SH-SY5Y (cell line): ENCODE data around the gene TTC13.

Experiments
- GATA2 ChIP-seq: IDR thresholded peaks from 2 replicates; pipeline ENCODE4 v1.6.1; 2011; ENCODE audit warnings: mild to moderate bottlenecking, low read depth, low read length
- GATA3 ChIP-seq: IDR thresholded peaks from 2 replicates; pipeline ENCODE4 v1.6.1; 2011; ENCODE audit warnings: low read depth, mild to moderate bottlenecking, low read length, moderate library complexity

DNA sequence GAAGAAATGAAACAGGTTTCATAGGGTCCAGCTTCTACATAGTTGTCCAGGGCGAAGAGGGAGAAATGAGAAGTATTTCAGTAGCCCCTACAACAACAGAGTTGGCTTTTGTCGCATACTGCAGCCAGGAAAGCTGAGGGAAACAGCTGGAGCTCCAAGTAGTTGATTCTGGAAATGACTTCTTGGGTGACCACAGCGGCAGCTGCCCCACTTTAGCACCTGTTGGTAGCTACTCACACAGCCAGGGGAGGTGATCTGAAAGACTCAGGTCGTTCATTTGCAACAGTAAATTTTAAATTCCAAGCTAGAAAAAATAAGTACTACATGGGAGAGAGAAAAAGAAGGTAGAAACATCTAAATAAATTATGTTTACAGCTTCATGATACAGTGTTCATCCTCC lies 2.3 kb downstream of the TTC13 start:
- no peak for TF ChIP-seq GATA2
- TF ChIP-seq GATA3, result no peak
